ENCODE measurements around the gene TKT.

- TF ChIP-seq GATA3 (IDR thresholded peaks at IDR 0.05; ENCODE audit: low read depth, low read length) (no peak), GATA2 (IDR thresholded peaks at IDR 0.05; ENCODE audit: low read depth, low read length) (no peak)
These were observed 39.1 kb downstream of the TKT start for GRCh38 chr3:53216723-53217122.

Data from SH-SY5Y (cell line).